G401 (cell line): Measurements from ENCODE around the gene COPE. TPM values are rescaled to one million over a fixed set of nuclear protein-coding genes. Genes with fewer than 3 reads are reported as not detected.

ENCODE experiments used
- DNase-seq: peaks from one replicate; pipeline ENCODE4 v3.0.0-alpha.2; 2015; ENCODE audit warnings: low spot score
- in situ Hi-C: cut with HindIII; loops from 2 replicates; pipeline ENCODE4 v1.10.0; 2016; ENCODE audit warnings: low sequenced_read_pairs, mixed read lengths
- total RNA-seq: library from RNA; depleted of rRNA; stranded (reverse); fragments of >200 nt; shearing (Covaris generic); gene quantifications from 2 replicates; pipeline ENCODE4 v1.2.3, GENCODE V29; 2014

Gene COPE
- total RNA-seq, 1 experiment from 2014 or later, result 410 TPM

DNA sequence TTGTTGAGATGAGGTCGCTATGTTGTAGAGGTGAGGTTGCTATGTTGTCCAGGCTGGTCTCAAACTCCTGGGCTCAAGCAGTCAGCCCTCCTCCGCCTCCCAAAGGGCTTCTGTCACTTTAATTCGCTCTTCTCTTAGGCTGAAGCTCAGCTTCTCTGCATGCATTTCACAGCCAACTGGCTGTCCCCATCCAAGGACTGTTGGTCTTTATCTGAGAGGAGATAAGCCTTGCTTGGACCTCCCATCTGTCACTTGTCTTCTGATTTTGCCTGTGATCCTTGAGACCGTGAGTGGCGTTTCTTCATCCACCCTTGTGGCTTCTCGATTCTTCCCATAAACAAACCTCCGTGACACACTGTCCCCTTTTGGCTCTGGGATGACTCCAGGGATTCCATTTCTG is 47.6 kb downstream of the COPE start:
- DNase-seq, result peak; percentile 62
- in situ Hi-C loops, result no loop called here

DNA sequence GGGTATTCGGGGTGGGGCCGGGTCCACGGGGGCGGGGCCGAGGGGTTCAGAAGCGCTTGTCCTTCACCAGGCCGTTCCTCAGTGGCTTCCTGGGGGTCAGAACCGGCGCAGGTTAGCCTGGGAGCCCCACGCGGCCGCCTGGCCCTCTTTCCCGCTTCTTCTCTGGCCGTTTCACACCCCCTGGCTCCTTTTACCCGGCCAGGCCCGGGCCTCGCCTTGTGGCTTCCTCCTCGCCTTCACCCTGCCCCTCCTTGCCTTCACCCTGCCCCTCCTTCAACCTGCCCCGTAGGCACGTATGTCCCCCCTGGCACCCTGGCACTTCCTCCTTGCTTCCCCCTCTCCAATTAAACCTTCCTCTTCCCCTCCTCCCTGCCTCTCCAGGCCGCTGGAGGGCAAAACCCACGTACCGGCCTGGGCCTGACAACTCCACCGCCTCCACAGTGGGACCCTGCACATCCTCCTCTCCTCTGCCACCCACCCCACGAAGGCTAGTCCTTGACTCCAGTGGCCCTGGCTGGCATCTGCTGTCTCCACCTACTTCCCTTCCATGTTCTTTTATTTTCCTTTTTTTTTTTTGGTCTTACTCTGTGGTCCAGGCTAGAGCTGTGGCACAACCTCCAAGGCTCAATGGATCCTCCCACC is 48.5 kb downstream of the COPE start:
- in situ Hi-C loops, result no loop called here
- DNase-seq, result no peak

DNA sequence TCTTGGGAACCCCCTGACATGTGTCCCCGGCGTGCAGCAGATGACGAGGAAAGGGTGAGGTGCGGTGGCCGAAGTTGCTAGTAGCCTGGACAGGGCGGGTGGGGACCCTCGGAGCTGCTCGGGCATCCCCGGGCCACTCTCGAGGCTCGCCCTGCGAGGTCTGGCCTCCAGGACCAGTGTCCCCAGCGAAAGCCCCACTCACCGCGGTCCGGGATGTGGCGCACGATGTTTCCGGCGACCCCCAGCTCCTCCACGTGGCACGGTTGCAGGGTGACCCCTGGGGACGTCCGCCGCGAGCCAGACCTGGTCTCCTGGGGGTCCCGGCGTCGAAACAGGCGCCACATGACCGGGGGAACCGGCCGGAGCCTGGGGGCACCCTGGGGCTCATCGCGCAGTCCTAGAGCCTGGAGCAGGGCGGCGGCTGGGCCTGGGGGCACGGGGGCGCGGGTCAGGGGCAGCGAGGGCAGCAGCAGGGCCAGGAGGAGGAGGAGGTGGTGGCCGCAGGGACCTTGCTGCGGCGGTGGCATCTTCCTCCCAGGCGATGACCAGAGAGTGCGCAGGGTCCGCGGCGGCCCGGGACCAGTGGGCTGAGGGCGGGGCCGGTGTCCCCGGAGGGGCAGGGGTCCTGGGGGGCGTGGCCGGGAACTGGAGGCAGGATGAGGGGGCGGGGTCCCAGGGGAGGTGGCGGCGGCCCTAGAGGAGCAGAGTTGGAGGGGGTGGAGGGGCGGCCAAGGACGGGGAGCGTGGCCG is 49.2 kb downstream of the COPE start:
- DNase-seq, result no peak
- in situ Hi-C loops, result no loop called here

DNA sequence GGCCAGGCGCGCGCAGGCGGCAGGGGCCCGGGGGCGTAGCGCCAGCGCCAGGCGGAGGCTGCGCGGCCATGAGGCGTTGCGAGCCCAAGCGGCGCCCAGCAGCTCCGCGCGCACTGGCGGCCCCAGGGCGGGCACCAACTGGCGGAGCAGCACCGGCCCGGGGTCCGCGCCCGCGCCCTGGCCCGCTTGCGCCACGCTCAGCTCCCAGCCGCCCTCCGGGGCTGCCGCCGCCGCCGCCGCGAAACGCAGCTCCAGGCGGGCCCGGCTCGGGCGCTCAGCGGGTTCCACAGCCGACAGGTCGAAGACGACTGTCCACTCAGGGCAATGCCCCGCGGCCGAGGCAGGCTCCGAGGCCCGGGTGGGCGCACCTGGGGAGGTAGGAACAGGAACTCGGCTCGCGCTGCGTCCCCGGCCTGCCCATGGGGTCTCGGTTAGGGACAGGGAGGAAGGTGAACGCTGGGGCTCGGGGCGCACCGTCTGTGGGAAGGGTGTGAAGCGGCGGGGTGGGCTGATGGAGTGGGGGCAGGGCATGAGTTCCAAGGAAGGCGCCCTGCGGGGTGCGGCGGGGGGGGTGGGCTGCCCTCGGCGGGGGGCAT is 50.1 kb downstream of the COPE start:
- in situ Hi-C loops, result no loop called here
- no peak for DNase-seq

DNA sequence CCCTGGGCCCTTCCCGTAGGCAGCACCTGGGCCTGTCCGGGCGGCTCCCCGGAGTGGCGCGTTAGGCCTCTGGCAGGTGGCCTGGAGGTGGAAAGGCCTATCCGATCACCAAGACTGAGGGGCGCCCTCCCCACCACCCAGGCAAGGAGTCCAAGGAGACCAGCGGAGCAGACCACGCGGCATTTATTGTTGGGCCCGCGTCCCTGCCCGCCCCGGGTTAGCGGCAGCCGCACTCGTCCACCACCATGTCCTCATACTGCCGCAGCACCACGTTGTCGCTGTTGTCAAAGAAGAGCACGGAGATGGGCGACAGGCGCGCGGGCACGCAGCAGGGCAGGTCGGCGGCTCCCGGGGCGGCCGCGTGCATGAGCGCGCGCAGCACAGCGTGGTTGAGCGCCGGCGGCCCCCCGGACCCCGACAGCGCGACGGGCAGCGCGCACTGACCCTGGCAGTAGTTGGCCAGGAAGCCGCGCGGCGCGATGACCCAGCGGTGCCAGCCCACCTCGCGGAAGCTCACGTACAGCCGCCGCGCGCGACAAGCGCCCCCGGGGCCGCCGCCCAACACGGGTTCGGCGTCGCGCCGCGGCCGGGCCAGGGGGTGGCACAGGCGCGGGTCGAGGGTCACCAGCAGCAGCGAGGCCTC is 50.7 kb downstream of the COPE start:
- in situ Hi-C loops, result no loop called here
- peak; percentile 60 for DNase-seq

DNA sequence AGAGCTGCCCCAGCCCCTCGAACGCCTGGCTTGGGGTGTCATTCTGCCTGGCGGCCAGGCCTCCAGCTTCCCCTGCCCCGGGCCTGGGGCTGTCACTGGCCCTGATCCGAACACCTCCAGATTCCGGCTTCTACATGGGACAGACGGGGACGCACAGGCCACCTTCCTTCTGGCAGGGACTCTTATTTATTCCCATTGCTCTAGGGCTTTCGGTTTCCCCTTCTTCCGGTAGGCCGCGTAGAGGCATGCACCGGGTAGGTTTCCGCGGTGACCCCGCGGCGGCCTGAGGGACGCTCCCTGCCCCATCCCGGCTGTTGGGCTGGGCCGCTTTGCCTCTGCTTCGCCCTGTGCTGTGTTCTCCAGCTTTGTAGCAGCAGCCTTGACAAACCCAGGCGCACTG is 51.4 kb downstream of the COPE start:
- in situ Hi-C loops, result no loop called here
- DNase-seq, result no peak

DNA sequence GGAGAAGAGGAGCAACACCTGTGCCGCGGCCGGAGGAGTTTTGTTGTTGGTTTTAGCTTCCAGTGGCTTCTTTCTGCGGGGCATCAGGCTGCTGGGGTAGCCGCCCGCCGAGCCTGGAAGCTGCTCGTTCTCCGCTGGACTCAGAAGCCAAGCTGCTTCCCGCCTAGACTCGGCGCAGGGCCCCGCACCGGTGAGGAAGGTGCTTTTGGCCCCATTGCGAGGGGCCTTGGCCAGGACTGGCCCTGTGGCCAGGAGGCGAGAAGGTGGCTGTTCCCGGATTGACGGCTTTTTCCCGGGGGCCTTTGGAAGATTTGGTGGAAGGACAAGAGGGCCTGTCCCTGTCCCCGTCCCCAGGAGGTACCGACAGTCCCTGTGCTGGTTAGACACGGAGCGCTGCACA is 52.0 kb downstream of the COPE start:
- in situ Hi-C loops, result no loop called here
- DNase-seq, result no peak

DNA sequence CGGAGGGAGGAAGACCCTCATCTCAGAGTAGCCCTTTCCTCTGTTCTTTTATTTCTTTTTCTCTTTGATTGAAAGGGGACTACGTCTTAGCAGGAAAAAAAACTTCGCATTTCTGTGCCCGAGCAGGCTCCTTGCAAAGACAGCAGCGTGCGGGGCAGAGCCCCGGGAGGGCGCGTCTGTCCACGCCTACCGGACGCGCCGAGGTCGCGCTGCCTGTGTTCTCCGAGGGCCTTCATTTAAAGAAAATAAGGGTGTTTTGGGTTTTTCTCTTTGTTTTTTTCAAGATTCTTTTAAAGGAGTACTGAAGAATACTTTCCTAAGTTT is 52.4 kb downstream of the COPE start:
- in situ Hi-C loops, result no loop called here
- no peak for DNase-seq

DNA sequence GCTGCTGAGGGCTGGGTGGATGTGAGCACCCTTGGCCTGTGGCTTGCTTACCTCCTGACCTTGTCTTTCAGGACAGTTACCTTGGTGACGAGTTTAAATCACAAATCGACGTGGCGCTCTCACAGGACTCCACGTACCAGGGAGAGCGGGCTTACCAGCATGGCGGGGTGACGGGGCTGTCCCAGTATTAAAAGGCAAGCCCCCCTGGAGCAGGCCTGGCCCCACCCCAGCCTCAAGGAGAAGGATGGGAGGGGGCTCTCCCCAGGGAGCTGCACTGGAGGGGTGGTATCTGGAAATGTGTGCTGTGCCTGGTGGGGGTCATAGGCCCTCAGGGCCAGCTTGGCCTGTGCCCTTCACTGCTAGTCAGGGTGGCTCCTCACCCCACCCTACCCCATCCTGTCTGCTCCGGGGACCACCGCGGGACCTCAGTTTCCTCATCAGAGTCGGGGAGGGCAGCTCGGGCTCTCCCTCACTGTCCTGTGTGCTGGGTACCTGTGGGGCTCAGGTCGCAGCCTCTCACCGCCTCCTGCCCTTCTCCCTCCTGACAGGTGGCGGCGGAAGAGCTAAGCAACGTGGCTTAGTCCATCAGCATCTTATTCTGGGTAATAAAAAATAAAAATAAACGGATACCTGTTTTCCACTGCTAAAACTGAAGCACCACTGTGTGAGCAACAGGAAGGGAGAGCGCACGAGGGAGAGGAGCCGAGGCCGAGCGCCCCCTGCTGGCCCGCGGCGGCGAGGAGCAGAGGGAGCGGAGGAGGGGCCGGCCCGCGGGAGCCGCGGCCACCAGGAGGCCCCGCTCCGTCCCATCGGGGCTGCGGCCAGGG is 53.0 kb downstream of the COPE start:
- in situ Hi-C loops, result no loop called here

DNA sequence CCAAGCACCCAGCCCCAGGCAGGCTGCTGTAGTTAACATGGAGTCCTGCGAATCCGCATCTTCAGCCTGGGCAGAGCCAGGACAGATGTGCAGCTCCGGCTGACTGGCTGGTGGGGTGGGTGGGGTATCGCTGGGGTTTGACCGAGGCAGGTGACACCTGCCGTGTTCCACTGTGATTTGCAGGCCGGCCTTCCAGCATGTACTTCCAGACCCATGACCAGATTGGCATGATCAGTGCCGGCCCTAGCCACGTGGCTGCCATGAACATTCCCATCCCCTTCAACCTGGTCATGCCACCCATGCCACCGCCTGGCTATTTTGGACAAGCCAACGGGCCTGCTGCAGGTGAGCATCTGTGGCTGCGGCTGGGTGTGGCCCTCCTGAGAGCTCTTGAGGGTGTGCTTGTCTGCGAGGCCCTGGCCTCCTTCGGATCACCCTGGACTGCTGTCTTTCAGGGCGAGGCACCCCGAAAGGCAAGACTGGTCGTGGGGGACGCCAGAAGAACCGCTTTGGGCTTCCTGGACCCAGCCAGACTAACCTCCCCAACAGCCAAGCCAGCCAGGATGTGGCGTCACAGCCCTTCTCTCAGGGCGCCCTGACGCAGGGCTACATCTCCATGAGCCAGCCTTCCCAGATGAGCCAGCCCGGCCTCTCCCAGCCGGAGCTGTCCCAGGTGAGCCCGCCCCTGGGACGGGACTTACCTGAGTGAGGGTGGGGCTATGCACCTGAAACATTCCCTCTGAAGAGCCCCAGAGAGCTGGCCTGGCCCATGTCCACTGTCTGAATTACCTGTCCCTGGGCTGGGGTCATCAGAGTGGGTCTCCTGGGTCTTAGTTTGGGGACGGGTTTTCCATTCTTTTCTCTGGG is 53.8 kb downstream of the COPE start:
- in situ Hi-C loops, result no loop called here
- no peak for DNase-seq

More for the DNA sequence above, 53.0 kb downstream of the COPE start:
- peak; percentile 66 for DNase-seq

DNA sequence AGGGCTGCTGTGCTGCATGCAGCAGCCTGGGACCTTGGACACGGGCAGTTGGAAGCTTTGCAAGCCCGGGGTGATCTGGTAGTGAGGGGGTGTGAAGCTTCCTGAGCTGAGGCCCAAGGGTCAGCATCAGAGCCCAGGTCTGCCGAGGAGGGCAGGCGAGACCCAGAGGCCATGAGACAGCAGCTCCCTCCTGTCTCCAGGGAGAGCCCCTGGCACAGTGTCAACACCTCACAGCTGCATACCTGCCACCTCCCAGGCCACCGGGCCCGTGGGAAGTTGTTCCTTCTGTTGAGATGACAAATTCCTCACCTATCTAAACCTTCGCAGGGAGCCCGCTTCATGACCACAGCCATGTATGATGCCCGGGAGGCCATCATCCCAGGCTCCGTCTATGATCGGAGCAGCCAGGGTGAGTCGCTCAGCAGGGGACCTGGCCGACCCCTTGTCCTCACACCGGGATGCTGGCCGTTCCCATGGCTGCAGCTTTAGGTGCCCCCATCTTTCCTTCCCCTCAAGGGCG is 55.3 kb downstream of the COPE start:
- in situ Hi-C loops, result no loop called here
- DNase-seq, result no peak

DNA sequence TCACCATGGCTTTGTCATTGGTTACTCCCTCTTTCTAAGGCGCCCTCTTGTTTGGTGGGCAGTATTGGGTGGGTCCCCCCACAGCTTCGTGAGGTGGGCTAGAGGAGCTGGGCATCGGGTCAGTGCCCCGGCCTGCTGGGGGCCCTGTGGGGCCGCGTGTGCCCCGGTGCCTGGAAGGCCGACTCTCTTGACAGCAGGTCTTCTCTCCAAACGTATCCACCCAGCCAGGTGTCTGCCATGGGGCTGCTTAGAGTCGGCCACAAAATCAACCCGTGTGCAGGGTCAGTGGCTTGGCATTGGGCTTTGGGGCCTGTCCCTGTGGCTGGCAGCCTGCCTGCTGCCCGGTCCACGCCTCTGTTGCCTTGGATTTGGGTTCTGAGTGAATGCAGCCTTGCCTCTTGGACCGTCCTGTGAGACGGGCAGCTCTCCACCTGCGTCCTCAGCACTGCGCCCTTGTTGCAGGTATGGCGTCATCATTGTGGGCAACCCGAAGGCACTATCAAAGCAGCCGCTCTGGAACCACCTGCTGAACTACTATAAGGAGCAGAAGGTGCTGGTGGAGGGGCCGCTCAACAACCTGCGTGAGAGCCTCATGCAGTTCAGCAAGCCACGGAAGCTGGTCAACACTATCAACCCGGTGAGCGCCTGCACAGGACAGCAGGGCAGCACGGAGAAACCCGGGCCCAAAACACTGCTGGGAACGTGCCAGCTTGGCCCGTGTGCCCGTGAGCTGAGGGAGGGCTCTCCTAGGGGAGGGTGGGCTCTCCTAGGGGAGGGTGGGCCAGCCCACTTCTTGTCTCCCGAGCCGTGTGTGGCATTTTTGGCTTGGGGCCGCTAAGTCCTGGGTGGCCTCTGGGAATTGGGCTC is 56.0 kb downstream of the COPE start:
- in situ Hi-C loops, result no loop called here

DNA sequence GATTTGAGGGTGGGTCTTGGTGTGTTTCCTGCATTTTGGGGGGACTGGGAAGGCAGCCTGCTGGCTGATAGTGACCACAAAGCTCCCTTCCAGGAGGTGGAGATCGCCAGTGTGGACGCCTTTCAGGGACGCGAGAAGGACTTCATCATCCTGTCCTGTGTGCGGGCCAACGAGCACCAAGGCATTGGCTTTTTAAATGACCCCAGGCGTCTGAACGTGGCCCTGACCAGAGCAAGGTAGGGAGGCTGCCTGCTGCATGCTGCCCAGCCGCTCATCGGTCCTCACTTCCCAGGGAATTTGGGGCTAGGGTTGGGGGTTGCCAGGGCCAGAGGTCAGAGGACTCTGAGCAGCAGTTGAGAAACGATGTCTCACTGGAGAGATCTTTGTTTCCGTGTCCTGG is 57.3 kb downstream of the COPE start:
- in situ Hi-C loops, result no loop called here
- DNase-seq, result no peak

More for the DNA sequence above, 56.0 kb downstream of the COPE start:
- DNase-seq, result no peak

DNA sequence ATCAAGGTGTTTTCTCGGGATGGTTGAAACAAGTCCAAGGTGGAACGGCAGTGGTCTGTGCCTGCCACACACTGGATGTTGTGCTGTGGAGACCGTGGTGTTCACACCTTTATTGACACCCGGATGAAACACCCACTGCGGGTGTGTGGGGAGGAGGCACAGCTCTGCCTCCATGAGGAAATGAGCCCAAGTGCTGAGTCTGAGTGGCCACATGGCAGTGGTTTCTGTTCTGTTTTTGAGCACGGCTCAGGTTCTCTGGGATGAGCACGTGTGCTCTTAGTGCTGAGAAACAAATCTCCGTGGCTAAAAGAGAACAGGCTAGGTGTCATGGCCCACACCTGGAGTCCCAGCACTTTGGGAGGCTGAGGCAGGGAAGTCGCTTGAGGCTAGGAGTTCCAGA is 58.0 kb downstream of the COPE start:
- no peak for DNase-seq
- in situ Hi-C loops, result no loop called here

DNA sequence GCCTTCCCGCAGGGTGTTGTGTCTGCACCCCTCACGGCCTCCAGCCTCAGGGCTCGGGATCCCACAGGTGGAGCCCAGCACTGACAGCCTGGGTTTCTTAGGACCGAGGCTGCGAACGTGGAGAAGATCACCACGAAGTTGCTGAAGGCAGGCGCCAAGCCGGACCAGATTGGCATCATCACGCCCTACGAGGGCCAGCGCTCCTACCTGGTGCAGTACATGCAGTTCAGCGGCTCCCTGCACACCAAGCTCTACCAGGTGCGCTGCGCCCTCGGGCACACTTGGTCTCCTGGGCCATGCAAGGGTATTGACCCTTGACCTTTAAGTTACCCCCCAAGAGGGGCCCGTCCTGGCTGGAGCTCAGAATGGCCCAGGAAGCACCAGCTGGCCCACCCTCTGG is 58.5 kb downstream of the COPE start:
- in situ Hi-C loops, result no loop called here
- no peak for DNase-seq

DNA sequence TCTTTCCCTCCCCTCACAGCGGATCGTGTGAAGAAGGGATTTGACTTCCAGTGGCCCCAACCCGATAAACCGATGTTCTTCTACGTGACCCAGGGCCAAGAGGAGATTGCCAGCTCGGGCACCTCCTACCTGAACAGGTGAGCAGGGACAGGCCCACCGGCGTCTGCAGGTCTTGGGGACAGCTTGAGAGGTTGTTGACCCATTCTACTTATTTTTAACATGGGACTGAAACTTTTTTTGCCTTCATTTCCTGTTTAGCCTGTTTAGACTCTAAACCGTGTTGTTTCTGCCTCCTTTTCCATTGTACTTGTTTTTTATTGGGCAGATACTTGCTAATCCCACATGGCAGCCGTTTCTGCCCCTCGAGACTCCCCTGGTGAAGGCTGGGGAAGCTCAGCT is 58.9 kb downstream of the COPE start:
- DNase-seq, result no peak
- in situ Hi-C loops, result no loop called here

DNA sequence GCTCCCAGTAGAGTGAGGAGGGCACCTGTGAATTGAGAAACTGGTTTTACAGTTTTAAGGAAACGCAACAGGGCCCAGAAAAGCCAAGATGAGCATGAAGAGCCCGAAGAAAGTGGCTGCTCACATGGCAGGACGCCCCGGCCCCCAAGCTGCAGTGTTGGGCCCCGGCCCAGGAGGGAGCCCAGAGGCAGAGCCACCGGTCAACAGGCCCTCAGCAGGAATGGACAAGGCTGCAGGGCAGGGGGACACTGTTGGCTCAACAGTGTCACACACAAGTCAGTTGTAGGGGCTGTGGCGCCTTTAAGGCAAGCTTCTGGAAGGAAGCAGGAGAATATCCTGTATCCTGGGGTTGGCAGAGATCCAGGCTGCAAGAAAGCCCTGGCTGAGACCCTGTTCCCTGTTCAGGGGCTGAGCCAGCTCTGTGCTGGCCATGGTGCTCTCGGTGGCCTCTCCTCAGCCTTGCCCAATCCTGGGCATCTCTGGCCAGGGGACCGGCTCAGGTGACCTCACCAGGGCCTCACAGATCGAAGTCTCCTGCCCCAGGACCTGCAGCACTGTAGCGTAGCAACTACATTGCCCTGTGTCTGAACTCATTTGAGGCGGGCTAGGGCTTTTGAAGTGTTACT is 59.4 kb downstream of the COPE start:
- in situ Hi-C loops, result no loop called here
- peak; percentile 76 for DNase-seq
